ENCODE measurements around the gene GNAZ.

The GNAZ gene

GRCh38 chr22:23084453-23085350, 14.4 kb downstream of the GNAZ start:
- Histone ChIP-seq H3K27me3 (ENCODE audit: insufficient read depth, poor library complexity, severe bottlenecking) (peaks cover 4% of the 10 kb centered on the region), H3K4me3 (replicated peaks; ENCODE audit: insufficient read depth, low read length) (no peak overlapping the region), H3K27ac (replicated peaks) (no peak overlapping the region)
- no peak for DNase-seq (ENCODE audit: low read depth in 1 of 2, low spot score in 1 of 2)
- TF ChIP-seq GABPA (IDR thresholded peaks at IDR 0.05; ENCODE audit: low read depth) = no peak
- TF ChIP-seq SPI1 (IDR thresholded peaks at IDR 0.05; ENCODE audit: borderline replicate concordance, low read depth) = no peak
- no peak for TF ChIP-seq CTCF (IDR thresholded peaks at IDR 0.05; ENCODE audit: insufficient read depth, low read length)
- TF ChIP-seq POLR2AphosphoS5 (IDR thresholded peaks at IDR 0.05; ENCODE audit: low read depth) = no peak
- TF ChIP-seq, protein P1, sequence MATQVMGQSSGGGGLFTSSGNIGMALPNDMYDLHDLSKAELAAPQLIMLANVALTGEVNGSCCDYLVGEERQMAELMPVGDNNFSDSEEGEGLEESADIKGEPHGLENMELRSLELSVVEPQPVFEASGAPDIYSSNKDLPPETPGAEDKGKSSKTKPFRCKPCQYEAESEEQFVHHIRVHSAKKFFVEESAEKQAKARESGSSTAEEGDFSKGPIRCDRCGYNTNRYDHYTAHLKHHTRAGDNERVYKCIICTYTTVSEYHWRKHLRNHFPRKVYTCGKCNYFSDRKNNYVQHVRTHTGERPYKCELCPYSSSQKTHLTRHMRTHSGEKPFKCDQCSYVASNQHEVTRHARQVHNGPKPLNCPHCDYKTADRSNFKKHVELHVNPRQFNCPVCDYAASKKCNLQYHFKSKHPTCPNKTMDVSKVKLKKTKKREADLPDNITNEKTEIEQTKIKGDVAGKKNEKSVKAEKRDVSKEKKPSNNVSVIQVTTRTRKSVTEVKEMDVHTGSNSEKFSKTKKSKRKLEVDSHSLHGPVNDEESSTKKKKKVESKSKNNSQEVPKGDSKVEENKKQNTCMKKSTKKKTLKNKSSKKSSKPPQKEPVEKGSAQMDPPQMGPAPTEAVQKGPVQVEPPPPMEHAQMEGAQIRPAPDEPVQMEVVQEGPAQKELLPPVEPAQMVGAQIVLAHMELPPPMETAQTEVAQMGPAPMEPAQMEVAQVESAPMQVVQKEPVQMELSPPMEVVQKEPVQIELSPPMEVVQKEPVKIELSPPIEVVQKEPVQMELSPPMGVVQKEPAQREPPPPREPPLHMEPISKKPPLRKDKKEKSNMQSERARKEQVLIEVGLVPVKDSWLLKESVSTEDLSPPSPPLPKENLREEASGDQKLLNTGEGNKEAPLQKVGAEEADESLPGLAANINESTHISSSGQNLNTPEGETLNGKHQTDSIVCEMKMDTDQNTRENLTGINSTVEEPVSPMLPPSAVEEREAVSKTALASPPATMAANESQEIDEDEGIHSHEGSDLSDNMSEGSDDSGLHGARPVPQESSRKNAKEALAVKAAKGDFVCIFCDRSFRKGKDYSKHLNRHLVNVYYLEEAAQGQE (IDR thresholded peaks at IDR 0.05; ENCODE audit: insufficient replicate concordance, low read depth) = no peak

GRCh38 chr22:23085351-23085671, 15.0 kb downstream of the GNAZ start:
- DNase-seq (ENCODE audit: low read depth in 1 of 2, low spot score in 1 of 2) = no peak
- TF ChIP-seq SPI1 (IDR thresholded peaks at IDR 0.05; ENCODE audit: borderline replicate concordance, low read depth) (no peak), GABPA (IDR thresholded peaks at IDR 0.05; ENCODE audit: low read depth) (no peak), POLR2AphosphoS5 (IDR thresholded peaks at IDR 0.05; ENCODE audit: low read depth) (no peak), CTCF (IDR thresholded peaks at IDR 0.05; ENCODE audit: insufficient read depth, low read length) (no peak)
- TF ChIP-seq, protein P1 (IDR thresholded peaks at IDR 0.05; ENCODE audit: insufficient replicate concordance, low read depth) = no peak
- Histone ChIP-seq H3K27ac (replicated peaks) (no peak overlapping the region), H3K27me3 (ENCODE audit: insufficient read depth, poor library complexity, severe bottlenecking) (peaks cover 4% of the 10 kb centered on the region), H3K4me3 (replicated peaks; ENCODE audit: insufficient read depth, low read length) (no peak overlapping the region)

DNA sequence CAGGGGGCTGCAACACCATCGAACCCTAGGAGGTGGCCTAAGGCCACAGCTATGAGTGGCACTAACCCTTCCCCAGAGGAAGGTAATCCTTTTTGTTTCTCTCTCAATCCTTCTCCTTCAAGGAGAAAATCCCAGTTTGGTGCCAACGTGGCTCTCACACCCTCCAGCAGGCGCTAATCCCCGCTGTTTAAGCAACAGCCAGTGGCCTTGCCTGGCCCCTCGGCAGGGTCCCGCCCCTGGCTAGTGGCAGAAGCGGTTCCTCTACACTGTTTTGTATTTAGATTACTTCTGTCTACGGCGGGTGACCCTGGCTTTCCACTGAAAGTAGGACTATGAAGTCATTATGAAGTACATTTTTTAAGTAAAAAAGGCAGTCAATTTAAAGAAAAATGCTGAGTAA, 15.5 kb downstream of the GNAZ start:
- DNase-seq (ENCODE audit: low read depth in 1 of 2, low spot score in 1 of 2) = no peak
- Histone ChIP-seq H3K4me3 (replicated peaks; ENCODE audit: insufficient read depth, low read length) (no peak overlapping the region), H3K27me3 (ENCODE audit: insufficient read depth, poor library complexity, severe bottlenecking) (peaks cover 4% of the 10 kb centered on the region), H3K27ac (replicated peaks) (no peak overlapping the region)
- no peak for TF ChIP-seq GABPA (IDR thresholded peaks at IDR 0.05; ENCODE audit: low read depth)
- TF ChIP-seq, protein P1 (IDR thresholded peaks at IDR 0.05; ENCODE audit: insufficient replicate concordance, low read depth) = no peak
- TF ChIP-seq POLR2AphosphoS5 (IDR thresholded peaks at IDR 0.05; ENCODE audit: low read depth) = no peak
- no peak for TF ChIP-seq SPI1 (IDR thresholded peaks at IDR 0.05; ENCODE audit: borderline replicate concordance, low read depth)
- no peak for TF ChIP-seq CTCF (IDR thresholded peaks at IDR 0.05; ENCODE audit: insufficient read depth, low read length)

All from HL-60 (cell line).